K562 (cell line): ENCODE results near the gene HEMK1. TPM values are rescaled to one million over a fixed set of nuclear protein-coding genes. Genes with fewer than 3 reads are reported as not detected.

Experiments used
- ADNP ChIP-seq: fragments of 200-800 bp; sonication (Bioruptor generic); IDR thresholded peaks from 2 replicates; pipeline ENCODE4 v1.6.1; 2016; ENCODE audit warnings: missing genetic modification characterization, missing compliant biosample characterization
- CHCHD3 ChIP-seq: fragments of 250-450 bp; sonication (Bioruptor Pico); IDR thresholded peaks from 2 replicates; pipeline ENCODE4 v2.1.2; 2022; ENCODE audit warnings: mild to moderate bottlenecking
- ETV6 ChIP-seq, 3 experiments: fragments of 150-350 bp in 1 of 3; sonication (generic) in 1 of 3; formaldehyde crosslinking in 1 of 3; IDR thresholded peaks; 2 replicates each; pipeline versions ENCODE4 v1.6.1 to v1.8.0; 2014 to 2022; ENCODE audit warnings: borderline replicate concordance in 2 of 3, low read depth in 2 of 3, antibody characterized with exemption in 1 of 3, low read length in 1 of 3, mild to moderate bottlenecking in 1 of 3, missing genetic modification reagents in 1 of 3
- HNRNPUL1 ChIP-seq: fragments of 200-400 bp; formaldehyde crosslinking; IDR thresholded peaks from 2 replicates; pipeline ENCODE4 v1.6.1; 2017; ENCODE audit warnings: low read length
- ILK ChIP-seq: fragments of 450-650 bp; IDR thresholded peaks from 2 replicates; pipeline ENCODE4 v1.6.1; 2016; ENCODE audit warnings: missing genetic modification characterization, low read depth, mild to moderate bottlenecking, missing compliant biosample characterization, moderate library complexity, borderline replicate concordance
- KDM5B ChIP-seq: fragments of 200-600 bp; sonication (generic); IDR thresholded peaks from 2 replicates; pipeline ENCODE4 v1.6.1; 2012; ENCODE audit warnings: low read depth, mild to moderate bottlenecking, moderate library complexity, low read length, control low read depth, inconsistent platforms; ENCODE audit not compliant: insufficient replicate concordance
- KLF6 ChIP-seq: fragments of 250-450 bp; sonication (Bioruptor Pico); IDR thresholded peaks from 2 replicates; pipeline ENCODE4 v1.4.0; 2020; ENCODE audit warnings: mild to moderate bottlenecking, moderate library complexity, borderline replicate concordance
- NEUROD1 ChIP-seq: fragments of 150-350 bp; IDR thresholded peaks from 2 replicates; pipeline ENCODE4 v1.6.1; 2014; ENCODE audit warnings: borderline replicate concordance, low read length, low read depth; ENCODE audit not compliant: partially characterized antibody
- NFE2L1 ChIP-seq: fragments of 450-650 bp; IDR thresholded peaks from 2 replicates; pipeline ENCODE4 v1.6.1; 2016; ENCODE audit warnings: missing genetic modification characterization, low read depth, mild to moderate bottlenecking, missing compliant biosample characterization, moderate library complexity, borderline replicate concordance
- PTBP1 ChIP-seq: fragments of 200-400 bp; formaldehyde crosslinking; IDR thresholded peaks from 2 replicates; pipeline ENCODE4 v1.6.1; 2017; ENCODE audit warnings: low read depth, low read length
- SMARCB1 ChIP-seq: IDR thresholded peaks from 2 replicates; pipeline ENCODE4 v1.6.1; 2011; ENCODE audit warnings: improper control_type of control experiment, low read depth; ENCODE audit not compliant: insufficient read length
- ZNF274 ChIP-seq: IDR thresholded peaks from 2 replicates; pipeline ENCODE4 v1.6.1; 2011; ENCODE audit warnings: low read depth, mild to moderate bottlenecking, low read length, moderate library complexity, borderline replicate concordance
- ZNF41 ChIP-seq: fragments of 250-450 bp; sonication (Bioruptor Pico); conservative IDR thresholded peaks from 2 replicates; pipeline ENCODE4 v1.4.0; 2020; ENCODE audit warnings: mild to moderate bottlenecking
- ZNF707 ChIP-seq: fragments of 250-450 bp; sonication (Bioruptor Pico); conservative IDR thresholded peaks from 2 replicates; pipeline ENCODE4 v1.8.0; 2022; ENCODE audit warnings: inconsistent platforms, mild to moderate bottlenecking, moderate library complexity
- ZNF717 ChIP-seq: fragments of 250-450 bp; sonication (Bioruptor Pico); IDR thresholded peaks from 2 replicates; pipeline ENCODE4 v1.5.0; 2021
- ZNF830 ChIP-seq: fragments of 250-450 bp; sonication (Bioruptor Pico); IDR thresholded peaks from 2 replicates; pipeline ENCODE4 v1.5.0; 2021; ENCODE audit warnings: mild to moderate bottlenecking
- polyA plus RNA-seq, 8 experiments: library from polyadenylated mRNA; depleted of rRNA in 4 of 8; stranded (reverse) in 5 of 8; unstranded in 3 of 8; fragments of >200 nt; fragmentation: Nextera tagmentation in 2 of 8; fragmentation: Illumina TruSeq in 1 of 8; extraction: Ambion mirVana in 2 of 8; extraction: Trizol in 1 of 8; gene quantifications; 2 replicates each; pipeline versions ENCODE4 v1.2.1 to v1.2.3, GENCODE V29; 2011 to 2014; ENCODE audit warnings: inconsistent platforms in 1 of 8, missing spikeins in 1 of 8
- total RNA-seq, 7 experiments: library from RNA; depleted of rRNA in 6 of 7; stranded (reverse); fragments of >200 nt in 6 of 7; fragmentation: Illumina TruSeq in 2 of 7; extraction: Trizol in 2 of 7; gene quantifications; 2 replicates each; pipeline versions ENCODE4 v1.2.1 to v1.2.3, GENCODE V29; 2011 to 2021; ENCODE audit warnings: low replicate concordance in 1 of 7
- TF ChIP-seq, protein P1 (sequence below): fragments of 450-650 bp; formaldehyde crosslinking; IDR thresholded peaks from 2 replicates; pipeline ENCODE4 v1.4.0; 2020; ENCODE audit warnings: mild to moderate bottlenecking, moderate library complexity
- TF ChIP-seq, protein P2 (sequence below): sonication (generic); formaldehyde crosslinking; IDR thresholded peaks from 2 replicates; pipeline ENCODE4 v1.4.0; 2020; ENCODE audit warnings: mild to moderate bottlenecking, missing genetic modification reagents
- TF ChIP-seq, protein P3 (sequence below): fragments of 450-650 bp; IDR thresholded peaks from 2 replicates; pipeline ENCODE4 v1.6.1; 2017; ENCODE audit warnings: antibody characterized with exemption, mild to moderate bottlenecking

Gene HEMK1
- total and polyA plus RNA-seq, 9 of the 15 experiments (the other 6 are each of a cell fraction or from before 2014, with no cell fraction given): 2.0 to 16.8 (median 11.4) TPM

DNA sequence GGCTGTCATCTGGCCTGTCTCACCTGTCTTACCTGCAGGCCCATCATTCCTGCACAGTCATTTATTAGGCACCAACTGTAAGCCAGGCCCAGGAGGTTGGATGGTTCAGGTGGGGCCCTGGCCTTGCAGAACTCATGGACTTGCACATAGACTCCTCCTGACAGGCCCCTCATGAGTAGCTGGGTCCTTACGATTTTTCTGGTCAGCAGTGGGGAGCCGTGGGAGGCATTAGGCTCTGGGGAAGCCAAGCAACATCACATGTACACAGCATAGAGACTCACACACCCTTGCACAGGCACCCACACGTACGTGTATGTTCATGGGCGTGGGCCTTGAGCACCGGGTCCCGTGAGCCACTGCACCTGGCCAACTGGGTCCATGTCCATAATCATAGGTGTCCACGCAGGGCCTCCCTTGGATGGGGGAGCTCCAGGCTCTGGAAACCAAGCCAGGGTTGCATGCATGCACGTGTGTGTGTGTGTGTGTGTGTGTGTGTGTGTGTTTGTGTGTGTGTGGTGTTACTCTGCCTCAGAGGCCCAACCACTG is 21.9 kb downstream of the HEMK1 start (continued):
- TF ChIP-seq, protein P1, sequence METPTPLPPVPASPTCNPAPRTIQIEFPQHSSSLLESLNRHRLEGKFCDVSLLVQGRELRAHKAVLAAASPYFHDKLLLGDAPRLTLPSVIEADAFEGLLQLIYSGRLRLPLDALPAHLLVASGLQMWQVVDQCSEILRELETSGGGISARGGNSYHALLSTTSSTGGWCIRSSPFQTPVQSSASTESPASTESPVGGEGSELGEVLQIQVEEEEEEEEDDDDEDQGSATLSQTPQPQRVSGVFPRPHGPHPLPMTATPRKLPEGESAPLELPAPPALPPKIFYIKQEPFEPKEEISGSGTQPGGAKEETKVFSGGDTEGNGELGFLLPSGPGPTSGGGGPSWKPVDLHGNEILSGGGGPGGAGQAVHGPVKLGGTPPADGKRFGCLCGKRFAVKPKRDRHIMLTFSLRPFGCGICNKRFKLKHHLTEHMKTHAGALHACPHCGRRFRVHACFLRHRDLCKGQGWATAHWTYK (CRISPR knock-in tag): no peak
- TF ChIP-seq ZNF274 (no peak), PTBP1 (0 out of 2 replicates have a peak, but pooled peaks have one; percentile 32), KDM5B (no peak), ZNF707 (CRISPR knock-in tag) (no peak), ILK (no peak), ZNF830 (no peak), ETV6 (IDR thresholded peaks at IDR 0.05; ENCODE audit: borderline replicate concordance in 1 of 2, low read depth in 2 of 2, low read length in 1 of 2) (no peak), ETV6 (CRISPR knock-in tag; IDR thresholded peaks at IDR 0.05; ENCODE audit: borderline replicate concordance) (no peak), HNRNPUL1 (no peak), SMARCB1 (no peak), ZNF41 (CRISPR knock-in tag) (no peak), NEUROD1 (peak; percentile 55), NFE2L1 (no peak), CHCHD3 (CRISPR knock-in tag) (no peak), ADNP (tag) (no peak), ZNF717 (no peak), KLF6 (no peak)
- TF ChIP-seq, protein P2, sequence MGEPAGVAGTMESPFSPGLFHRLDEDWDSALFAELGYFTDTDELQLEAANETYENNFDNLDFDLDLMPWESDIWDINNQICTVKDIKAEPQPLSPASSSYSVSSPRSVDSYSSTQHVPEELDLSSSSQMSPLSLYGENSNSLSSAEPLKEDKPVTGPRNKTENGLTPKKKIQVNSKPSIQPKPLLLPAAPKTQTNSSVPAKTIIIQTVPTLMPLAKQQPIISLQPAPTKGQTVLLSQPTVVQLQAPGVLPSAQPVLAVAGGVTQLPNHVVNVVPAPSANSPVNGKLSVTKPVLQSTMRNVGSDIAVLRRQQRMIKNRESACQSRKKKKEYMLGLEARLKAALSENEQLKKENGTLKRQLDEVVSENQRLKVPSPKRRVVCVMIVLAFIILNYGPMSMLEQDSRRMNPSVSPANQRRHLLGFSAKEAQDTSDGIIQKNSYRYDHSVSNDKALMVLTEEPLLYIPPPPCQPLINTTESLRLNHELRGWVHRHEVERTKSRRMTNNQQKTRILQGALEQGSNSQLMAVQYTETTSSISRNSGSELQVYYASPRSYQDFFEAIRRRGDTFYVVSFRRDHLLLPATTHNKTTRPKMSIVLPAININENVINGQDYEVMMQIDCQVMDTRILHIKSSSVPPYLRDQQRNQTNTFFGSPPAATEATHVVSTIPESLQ (CRISPR knock-in tag): no peak
- TF ChIP-seq, protein P3, sequence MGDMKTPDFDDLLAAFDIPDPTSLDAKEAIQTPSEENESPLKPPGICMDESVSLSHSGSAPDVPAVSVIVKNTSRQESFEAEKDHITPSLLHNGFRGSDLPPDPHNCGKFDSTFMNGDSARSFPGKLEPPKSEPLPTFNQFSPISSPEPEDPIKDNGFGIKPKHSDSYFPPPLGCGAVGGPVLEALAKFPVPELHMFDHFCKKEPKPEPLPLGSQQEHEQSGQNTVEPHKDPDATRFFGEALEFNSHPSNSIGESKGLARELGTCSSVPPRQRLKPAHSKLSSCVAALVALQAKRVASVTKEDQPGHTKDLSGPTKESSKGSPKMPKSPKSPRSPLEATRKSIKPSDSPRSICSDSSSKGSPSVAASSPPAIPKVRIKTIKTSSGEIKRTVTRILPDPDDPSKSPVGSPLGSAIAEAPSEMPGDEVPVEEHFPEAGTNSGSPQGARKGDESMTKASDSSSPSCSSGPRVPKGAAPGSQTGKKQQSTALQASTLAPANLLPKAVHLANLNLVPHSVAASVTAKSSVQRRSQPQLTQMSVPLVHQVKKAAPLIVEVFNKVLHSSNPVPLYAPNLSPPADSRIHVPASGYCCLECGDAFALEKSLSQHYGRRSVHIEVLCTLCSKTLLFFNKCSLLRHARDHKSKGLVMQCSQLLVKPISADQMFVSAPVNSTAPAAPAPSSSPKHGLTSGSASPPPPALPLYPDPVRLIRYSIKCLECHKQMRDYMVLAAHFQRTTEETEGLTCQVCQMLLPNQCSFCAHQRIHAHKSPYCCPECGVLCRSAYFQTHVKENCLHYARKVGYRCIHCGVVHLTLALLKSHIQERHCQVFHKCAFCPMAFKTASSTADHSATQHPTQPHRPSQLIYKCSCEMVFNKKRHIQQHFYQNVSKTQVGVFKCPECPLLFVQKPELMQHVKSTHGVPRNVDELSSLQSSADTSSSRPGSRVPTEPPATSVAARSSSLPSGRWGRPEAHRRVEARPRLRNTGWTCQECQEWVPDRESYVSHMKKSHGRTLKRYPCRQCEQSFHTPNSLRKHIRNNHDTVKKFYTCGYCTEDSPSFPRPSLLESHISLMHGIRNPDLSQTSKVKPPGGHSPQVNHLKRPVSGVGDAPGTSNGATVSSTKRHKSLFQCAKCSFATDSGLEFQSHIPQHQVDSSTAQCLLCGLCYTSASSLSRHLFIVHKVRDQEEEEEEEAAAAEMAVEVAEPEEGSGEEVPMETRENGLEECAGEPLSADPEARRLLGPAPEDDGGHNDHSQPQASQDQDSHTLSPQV: peak; percentile 57; the same call in 1 of the 2 replicates
